Psoas muscle (tissue), 8 donors: ENCODE data around the gene ZNF831. TPM values are rescaled to one million over a fixed set of nuclear protein-coding genes. Genes with fewer than 3 reads are reported as not detected.

ENCODE experiments used
- ATAC-seq, 4 donors: fragments of 200-7000 bp; cut with Tn5 transposase; one replicate each; pipeline ENCODE4 v1.9.1; 2020; ENCODE audit warnings: moderate library complexity in 3 of 4, mild to moderate bottlenecking in 2 of 4
- DNase-seq, 2 donors: peaks; one replicate each; pipeline ENCODE4 v3.0.0-alpha.2; 2020
- H3K27ac ChIP-seq: fragments of 200-600 bp; one replicate; pipeline ENCODE4 v1.8.0; 2022
- H3K27me3 ChIP-seq, 3 donors: fragments of 200-600 bp in 1 of 3; one replicate each; pipeline versions ENCODE4 v1.6.1 to v1.8.0; 2013 to 2022; ENCODE audit warnings: low read length in 2 of 3, mild to moderate bottlenecking in 2 of 3, moderate library complexity in 1 of 3; ENCODE audit not compliant: insufficient read depth in 3 of 3
- H3K36me3 ChIP-seq, 2 donors: fragments of 200-600 bp in 1 of 2; one replicate each; pipeline versions ENCODE4 v1.6.1 to v1.8.0; 2013 to 2022; ENCODE audit warnings: low read depth in 1 of 2, mild to moderate bottlenecking in 1 of 2, moderate library complexity in 1 of 2; ENCODE audit not compliant: insufficient read depth in 1 of 2
- H3K4me1 ChIP-seq: fragments of 200-600 bp; one replicate; pipeline ENCODE4 v1.8.0; 2022
- H3K4me3 ChIP-seq: fragments of 200-600 bp; one replicate; pipeline ENCODE4 v1.8.0; 2022; ENCODE audit warnings: mild to moderate bottlenecking
- H3K9me3 ChIP-seq: fragments of 200-600 bp; one replicate; pipeline ENCODE4 v1.8.0; 2022
- CTCF ChIP-seq: fragments of 200-600 bp; IDR thresholded peaks from one replicate; pipeline ENCODE4 v1.8.0; 2022; ENCODE audit warnings: antibody characterized with exemption
- WGBS, 3 donors: extraction: QIAGEN DNeasy Blood & Tissue Kit; methylation state at CpG; one replicate each; pipeline versions ENCODE4 v1.1.6 to v1.1.7; 2013; 5-methylcytosine and 5-hydroxymethylcytosine counted together
- intact Hi-C, 2 donors: fragments of 100-400 bp; cut with DNase I; formaldehyde crosslinking; loops; one replicate each; pipeline versions ENCODE4 v1.11.0 to v1.14.2; 2022
- polyA plus RNA-seq, 3 donors: library from polyadenylated mRNA; stranded (reverse); fragments of 200-250 nt; gene quantifications; one replicate each; pipeline ENCODE4 v1.2.3, GENCODE V29; 2013
- total RNA-seq, 4 donors: library from RNA; stranded (reverse); fragmentation: NEBNext Ultra II Directional in 2 of 4; extraction: Animal tissue kit (Norgen Biotek cat#: 25700) in 2 of 4; gene quantifications; one replicate each; pipeline versions ENCODE4 v1.2.1 to v1.2.4, GENCODE V29; 2021 to 2023
- donor health status: healthy with polysubstance abuse.
- donor health status: DM: no; HTN: no; CAD: no; lungs with moderate emphysema.
- donor health status: Bipolar disorder and iron deficiency.
- donor health status: healthy.
- donor health status: DM: yes; HTN: yes; CAD: no.
- donor health status: DM: no; HTN: no; CAD: no.
- donor health status: DM: no; HTN: no; CAD: no.
- donor health status: DM: yes; HTN: yes; CAD: no.

Gene ZNF831
- total and polyA plus RNA-seq, 7 donors, result 0.01 to 0.08 (median 0.03) TPM; not detected in 1

- Histone ChIP-seq H3K4me1 (no peaks in the 10 kb centered on the region), H3K36me3 (no peaks in the 10 kb centered on the region), H3K4me3 (no peak overlapping the region), H3K27ac (no peak overlapping the region), H3K9me3 (no peaks in the 10 kb centered on the region), H3K27me3 (peaks cover 0 to 13% (median 4%) of the 10 kb centered on the region in 3 donors)
- ATAC-seq (no peak), DNase-seq (no peak)
- no peak for TF ChIP-seq CTCF
- WGBS, 3 donors, result 75 to 82% (median 81%) methylated on average over 6 of the region's 6 CpGs
- intact Hi-C loops, result no loop called here
These were observed 89.7 kb downstream of the ZNF831 start for GRCh38 chr20:59253325-59253724.

- WGBS, 3 donors, result 13 to 19% (median 13%) methylated on average over 4 of the region's 4 CpGs
- TF ChIP-seq CTCF, result no peak
- Histone ChIP-seq H3K27ac (no peak overlapping the region), H3K27me3 (peaks cover 0 to 13% (median 4%) of the 10 kb centered on the region in 3 donors), H3K4me1 (no peaks in the 10 kb centered on the region), H3K36me3 (no peaks in the 10 kb centered on the region), H3K4me3 (no peak overlapping the region), H3K9me3 (no peaks in the 10 kb centered on the region)
- ATAC-seq, result no peak
- intact Hi-C loops, result no loop called here
- no peak for DNase-seq
These were observed 90.2 kb downstream of the ZNF831 start for GRCh38 chr20:59253779-59254319.

- intact Hi-C loops, result loop anchor here in 1 of 2 donors (5.0 kb wide), 1 partner anchor 222 kb away; no protein-coding TSS in a partner anchor
- 74 to 88% (median 79%) methylated on average over 5 of the region's 5 CpGs for WGBS, 3 donors
- no peak for TF ChIP-seq CTCF
- H3K9me3 ChIP-seq, result no peaks in the 10 kb centered on the region
- H3K4me3 ChIP-seq, result no peak overlapping the region
- no peaks in the 10 kb centered on the region for H3K36me3 ChIP-seq
- no peak overlapping the region for H3K27ac ChIP-seq
- H3K27me3 ChIP-seq, result peaks cover 0 to 7% (median 4%) of the 10 kb centered on the region in 3 donors
- ATAC-seq, result no peak
- no peaks in the 10 kb centered on the region for H3K4me1 ChIP-seq
- no peak for DNase-seq
These were observed 91.6 kb downstream of the ZNF831 start for GRCh38 chr20:59255256-59255655.

GRCh38 chr20:59258221-59258621 is 94.6 kb downstream of the ZNF831 start:
- Histone ChIP-seq H3K4me1 (no peaks in the 10 kb centered on the region), H3K27ac (no peak overlapping the region), H3K27me3 (peaks cover 4 to 23% (median 5%) of the 10 kb centered on the region in 3 donors), H3K9me3 (no peaks in the 10 kb centered on the region), H3K4me3 (no peak overlapping the region), H3K36me3 (no peaks in the 10 kb centered on the region)
- TF ChIP-seq CTCF, result no peak
- no peak for ATAC-seq
- 23 to 50% (median 43%) methylated on average over 2 of the region's 2 CpGs for WGBS, 3 donors
- intact Hi-C loops, result loop anchor here in 1 of 2 donors (5.0 kb wide), 1 partner anchor 219 kb away; no protein-coding TSS in a partner anchor
- DNase-seq, result no peak

GRCh38 chr20:59259946-59260345 is 96.3 kb downstream of the ZNF831 start:
- no peaks in the 10 kb centered on the region for H3K9me3 ChIP-seq
- H3K4me3 ChIP-seq, result no peak overlapping the region
- no peak for TF ChIP-seq CTCF
- DNase-seq (no peak), ATAC-seq (no peak)
- peaks cover 0 to 26% (median 5%) of the 10 kb centered on the region in 3 donors for H3K27me3 ChIP-seq
- 65 to 99% (median 94%) methylated on average over 2 of the region's 2 CpGs for WGBS, 3 donors
- no peak overlapping the region for H3K27ac ChIP-seq
- no peaks in the 10 kb centered on the region for H3K4me1 ChIP-seq
- intact Hi-C loops, result loop anchor here in 1 of 2 donors (5.0 kb wide), 1 partner anchor 217 kb away; no protein-coding TSS in a partner anchor
- no peaks in the 10 kb centered on the region for H3K36me3 ChIP-seq
